Fibroblast of villous mesenchyme (primary cell): ENCODE results near the gene CHI3L1. TPM values are rescaled to one million over a fixed set of nuclear protein-coding genes. Genes with fewer than 3 reads are reported as not detected.

Source experiments
- DNase-seq: peaks from one replicate; pipeline ENCODE4 v3.0.0-alpha.2; 2010; ENCODE audit warnings: low read depth
- H3K4me3 ChIP-seq: 2 replicates; pipeline ENCODE4 v1.5.1; 2011; ENCODE audit warnings: low read depth, mild to moderate bottlenecking, low read length
- CTCF ChIP-seq: IDR thresholded peaks from 2 replicates; pipeline ENCODE4 v1.5.1; 2012; ENCODE audit warnings: low read depth, mild to moderate bottlenecking, low read length; ENCODE audit not compliant: insufficient read depth
- total RNA-seq: library from RNA; depleted of rRNA; stranded (reverse); fragments of >200 nt; gene quantifications from 2 replicates; pipeline ENCODE4 v1.2.3, GENCODE V29; 2012

CHI3L1 gene
- total RNA-seq, 1 donor = 136 TPM

- H3K4me3 ChIP-seq = no peak overlapping the region
- no peak for TF ChIP-seq CTCF
- DNase-seq = no peak
Observed at GRCh38 chr1:203183828-203184227, 2.7 kb downstream of the CHI3L1 start.

GRCh38 chr1:203182387-203182953, 4.0 kb downstream of the CHI3L1 start:
- no peak for DNase-seq
- TF ChIP-seq CTCF = no peak
- no peak overlapping the region for H3K4me3 ChIP-seq

- TF ChIP-seq CTCF = no peak
- DNase-seq = no peak
- no peak overlapping the region for H3K4me3 ChIP-seq
Observed at GRCh38 chr1:203181586-203182386, 4.7 kb downstream of the CHI3L1 start.

GRCh38 chr1:203180611-203181330, 5.7 kb downstream of the CHI3L1 start:
- TF ChIP-seq CTCF = no peak
- DNase-seq = no peak
- H3K4me3 ChIP-seq = no peak overlapping the region

GRCh38 chr1:203179667-203180005, 6.9 kb downstream of the CHI3L1 start:
- no peak for TF ChIP-seq CTCF
- DNase-seq = no peak
- H3K4me3 ChIP-seq = no peak overlapping the region

GRCh38 chr1:203178821-203179666, 7.5 kb downstream of the CHI3L1 start:
- no peak for TF ChIP-seq CTCF
- H3K4me3 ChIP-seq = no peak overlapping the region
- no peak for DNase-seq
